WTC11 (cell line): ENCODE data around the gene OR1D2.

Experiments
- AFF4 ChIP-seq: sonication (generic); formaldehyde crosslinking; IDR thresholded peaks from 2 replicates; pipeline ENCODE4 v1.8.1; 2023; ENCODE audit warnings: mild to moderate bottlenecking, missing genetic modification reagents, borderline replicate concordance
- AR ChIP-seq: fragments of 250-450 bp; sonication (Bioruptor Pico); IDR thresholded peaks from 2 replicates; pipeline ENCODE4 v1.9.0; 2021; ENCODE audit warnings: mild to moderate bottlenecking
- ATF6 ChIP-seq: sonication (generic); formaldehyde crosslinking; IDR thresholded peaks from 2 replicates; pipeline ENCODE4 v1.8.1; 2023; ENCODE audit warnings: mild to moderate bottlenecking, missing genetic modification reagents
- CREM ChIP-seq: sonication (generic); formaldehyde crosslinking; IDR thresholded peaks from 2 replicates; pipeline ENCODE4 v1.8.1; 2022; ENCODE audit warnings: mild to moderate bottlenecking, missing genetic modification reagents, moderate library complexity
- CTCF ChIP-seq: fragments of 200-600 bp; IDR thresholded peaks from 2 replicates; pipeline ENCODE4 v1.8.0; 2022; ENCODE audit warnings: antibody characterized with exemption
- E2F1 ChIP-seq: sonication (generic); formaldehyde crosslinking; IDR thresholded peaks from 2 replicates; pipeline ENCODE4 v1.8.0; 2022; ENCODE audit warnings: mild to moderate bottlenecking, missing genetic modification reagents
- E2F4 ChIP-seq: sonication (generic); formaldehyde crosslinking; IDR thresholded peaks from 2 replicates; pipeline ENCODE4 v1.8.1; 2022; ENCODE audit warnings: low read depth, mild to moderate bottlenecking, moderate library complexity, missing genetic modification reagents, borderline replicate concordance
- FOXP1 ChIP-seq: sonication (generic); formaldehyde crosslinking; IDR thresholded peaks from 2 replicates; pipeline ENCODE4 v1.8.0; 2022; ENCODE audit warnings: missing genetic modification reagents, mild to moderate bottlenecking, moderate library complexity, borderline replicate concordance
- MXD4 ChIP-seq: fragments of 250-450 bp; sonication (Bioruptor Pico); IDR thresholded peaks from 2 replicates; pipeline ENCODE4 v1.8.0; 2021; ENCODE audit warnings: mild to moderate bottlenecking, moderate library complexity, borderline replicate concordance
- SP1 ChIP-seq: sonication (generic); formaldehyde crosslinking; conservative IDR thresholded peaks from 2 replicates; pipeline ENCODE4 v1.8.1; 2022; ENCODE audit warnings: missing genetic modification reagents
- ZNF121 ChIP-seq: sonication (generic); formaldehyde crosslinking; IDR thresholded peaks from 2 replicates; pipeline ENCODE4 v1.8.0; 2023; ENCODE audit warnings: missing genetic modification reagents
- ZNF219 ChIP-seq: sonication (generic); formaldehyde crosslinking; IDR thresholded peaks from 2 replicates; pipeline ENCODE4 v1.8.0; 2023; ENCODE audit warnings: missing genetic modification reagents, mild to moderate bottlenecking, borderline replicate concordance

GRCh38 chr17:3049705-3050295 is 54.4 kb downstream of the OR1D2 start:
- TF ChIP-seq CTCF (no peak), ZNF121 (CRISPR knock-in tag) (no peak), ATF6 (CRISPR knock-in tag) (no peak), AR (CRISPR knock-in tag) (no peak), FOXP1 (CRISPR knock-in tag) (no peak), MXD4 (no peak), SP1 (CRISPR knock-in tag) (no peak), AFF4 (CRISPR knock-in tag) (no peak), CREM (CRISPR knock-in tag) (no peak), ZNF219 (no peak), E2F1 (CRISPR knock-in tag) (no peak), E2F4 (CRISPR knock-in tag) (no peak)
